ENCODE measurements around the gene GAS2L2.

- TF ChIP-seq TAF1 (IDR thresholded peaks at IDR 0.05; ENCODE audit: low read depth, low read length): no peak
- TF ChIP-seq POLR2A (IDR thresholded peaks at IDR 0.05; ENCODE audit: low read depth, low read length): no peak
- TF ChIP-seq SPI1 (IDR thresholded peaks at IDR 0.05; ENCODE audit: low read depth, low read length): no peak
Observed at GRCh38 chr17:35710950-35711349, 42.1 kb downstream of the GAS2L2 start.
